Muscle layer of duodenum (tissue), 2 donors: ENCODE measurements around the gene S100A2.
"Not testable (repeated sequence)": the region's sequence is repeated elsewhere in the genome, so short reads cannot be mapped to it uniquely, and the experiment has no call there.

Experiments used
- H3K27ac ChIP-seq: one replicate; pipeline ENCODE4 v1.7.0; 2013; ENCODE audit warnings: mild to moderate bottlenecking, low read length
- H3K27me3 ChIP-seq: one replicate; pipeline ENCODE4 v1.7.0; 2013; ENCODE audit warnings: low read depth, mild to moderate bottlenecking, control low read depth, low read length
- H3K36me3 ChIP-seq, 2 donors: one replicate each; pipeline ENCODE4 v1.7.0; 2013; ENCODE audit warnings: low read length in 2 of 2, control low read depth in 1 of 2, mild to moderate bottlenecking in 1 of 2; ENCODE audit not compliant: insufficient read depth in 2 of 2, control insufficient read depth in 1 of 2
- H3K4me1 ChIP-seq, 2 donors: one replicate each; pipeline ENCODE4 v1.7.0; 2013; ENCODE audit warnings: low read length in 2 of 2, mild to moderate bottlenecking in 2 of 2, control low read depth in 1 of 2, moderate library complexity in 1 of 2; ENCODE audit not compliant: insufficient read depth in 2 of 2, control insufficient read depth in 1 of 2
- H3K4me3 ChIP-seq, 2 donors: one replicate each; pipeline ENCODE4 v1.7.0; 2013; ENCODE audit warnings: low read length in 2 of 2, low read depth in 1 of 2, mild to moderate bottlenecking in 1 of 2
- H3K9me3 ChIP-seq, 2 donors: one replicate each; pipeline ENCODE4 v1.7.0; 2013; ENCODE audit warnings: low read length in 2 of 2, control low read depth in 1 of 2, mild to moderate bottlenecking in 1 of 2; ENCODE audit not compliant: control insufficient read depth in 1 of 2
- donor health status: healthy.

Gene S100A2

DNA sequence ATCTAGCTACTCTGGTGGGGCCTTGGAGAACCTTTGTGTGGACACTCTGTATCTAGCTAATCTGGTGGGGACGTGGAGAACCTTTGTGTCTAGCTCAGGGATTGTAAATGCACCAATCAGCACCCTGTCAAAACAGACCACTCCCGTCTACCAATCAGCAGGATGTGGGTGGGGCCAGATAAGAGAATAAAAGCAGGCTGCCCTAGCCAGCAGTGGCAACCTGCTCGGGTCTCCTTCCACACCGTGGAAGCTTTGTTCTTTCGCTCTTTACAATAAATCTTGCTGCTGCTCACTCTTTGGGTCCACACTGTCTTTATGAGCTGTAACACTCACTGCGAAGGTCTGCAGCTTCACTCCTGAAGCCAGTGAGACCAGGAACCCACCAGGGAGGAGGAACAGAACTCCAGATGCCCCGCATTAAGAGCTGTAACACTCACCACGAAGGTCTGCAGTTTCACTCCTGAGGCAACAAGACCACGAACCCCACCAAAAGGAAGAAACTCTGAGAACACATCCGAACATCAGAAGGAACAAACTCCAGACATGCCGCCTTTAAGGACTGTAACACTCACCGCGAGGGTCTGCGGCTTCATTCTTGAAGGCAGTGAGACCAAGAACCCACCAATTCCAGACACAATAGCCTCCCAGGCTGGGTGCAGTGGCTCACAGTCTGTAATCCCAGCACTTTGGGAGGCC, 43.1 kb downstream of the S100A2 start:
- not testable (repeated sequence) for H3K36me3 ChIP-seq

DNA sequence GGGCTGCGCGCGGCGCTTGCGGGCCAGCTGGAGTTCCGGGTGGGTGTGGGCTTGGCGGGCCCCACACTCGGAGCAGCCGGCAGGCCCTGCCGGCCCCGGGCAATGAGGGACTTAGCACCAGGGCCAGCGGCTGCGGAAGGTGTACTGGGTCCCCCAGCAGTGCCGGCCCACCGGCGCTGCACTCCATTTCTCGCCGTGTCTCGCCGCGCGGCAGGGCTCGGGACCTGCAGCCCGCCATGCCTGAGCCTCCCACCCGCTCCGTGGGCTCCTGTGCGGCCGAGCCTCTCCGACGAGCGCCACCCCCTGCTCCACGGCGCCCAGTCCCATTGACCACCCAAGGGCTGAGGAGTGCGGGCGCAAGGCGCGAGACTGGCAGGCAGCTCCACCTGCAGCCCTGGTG, 43.8 kb downstream of the S100A2 start:
- not testable (repeated sequence) for H3K27ac ChIP-seq, H3K4me3 ChIP-seq, H3K4me1 ChIP-seq, H3K36me3 ChIP-seq, H3K9me3 ChIP-seq, H3K27me3 ChIP-seq

More for the DNA sequence above, 43.1 kb downstream of the S100A2 start:
- H3K9me3 ChIP-seq, H3K4me3 ChIP-seq, H3K27ac ChIP-seq, H3K4me1 ChIP-seq, H3K27me3 ChIP-seq: not testable (repeated sequence)

DNA sequence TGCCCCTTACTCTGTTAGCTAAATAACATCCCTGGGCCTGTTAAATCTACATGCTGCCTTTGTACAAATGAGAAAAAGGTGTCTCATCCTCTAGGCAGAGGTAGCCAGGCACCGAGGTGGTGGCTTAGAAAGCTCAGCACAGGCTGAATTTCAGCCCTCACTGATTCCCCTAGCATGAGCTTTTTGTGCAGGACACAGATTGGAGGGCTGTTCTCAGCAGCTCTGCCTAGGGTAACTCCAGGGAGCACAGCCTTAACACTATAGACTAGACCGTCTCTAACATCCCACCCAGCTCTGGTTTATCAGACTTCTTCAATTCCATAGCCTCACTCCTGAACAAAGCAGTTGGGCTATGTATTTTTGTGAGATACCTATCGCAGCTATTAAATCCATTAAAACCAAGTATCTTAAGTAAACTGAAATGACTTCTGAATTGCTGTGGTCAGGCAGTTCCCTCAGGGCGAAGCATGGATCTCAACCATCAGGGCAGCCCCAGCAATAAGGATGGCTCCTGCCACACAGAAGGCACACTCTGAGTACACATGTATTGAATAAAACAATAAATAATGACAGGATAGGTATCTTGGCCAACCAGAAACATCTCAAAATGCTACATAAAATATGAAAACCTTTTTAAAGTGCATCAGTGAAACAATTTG, 44.7 kb downstream of the S100A2 start:
- no peaks in the 10 kb centered on the region for H3K9me3 ChIP-seq
- no peaks in the 10 kb centered on the region for H3K36me3 ChIP-seq
- H3K27ac ChIP-seq, result peak overlapping the region; percentile 45

DNA sequence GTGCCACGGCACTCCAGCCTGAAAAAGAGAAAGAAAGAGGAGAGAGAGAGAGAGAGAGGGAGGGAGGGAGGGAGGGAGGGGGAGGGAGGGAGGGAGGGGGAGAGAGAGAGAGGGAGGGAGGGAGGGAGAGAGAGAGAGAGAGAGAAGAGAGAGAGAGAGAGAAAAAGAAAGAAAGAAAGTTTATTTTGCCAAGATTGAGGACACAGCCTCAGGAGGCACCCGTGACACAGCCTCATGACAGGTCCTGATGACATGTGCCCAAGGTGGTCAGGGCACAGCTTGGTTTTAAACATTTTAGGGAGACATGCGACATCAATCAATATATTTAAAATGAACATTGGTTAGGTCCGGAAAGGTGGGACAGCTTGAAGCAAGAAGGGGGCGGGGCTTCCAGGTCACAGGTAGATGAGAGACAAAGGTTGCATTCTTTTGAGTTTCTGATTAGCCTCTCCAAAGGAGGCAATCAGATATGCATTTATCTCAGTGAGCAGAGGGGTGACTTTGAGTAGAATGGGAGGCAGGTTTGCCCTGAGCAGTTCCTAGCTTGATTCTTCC, 45.4 kb downstream of the S100A2 start:
- H3K9me3 ChIP-seq, H3K4me3 ChIP-seq, H3K36me3 ChIP-seq, H3K27me3 ChIP-seq, H3K4me1 ChIP-seq: not testable (repeated sequence)
- peak overlapping the region; percentile 45 for H3K27ac ChIP-seq

More for the DNA sequence above, 44.7 kb downstream of the S100A2 start:
- Histone ChIP-seq H3K4me1 (no peaks in the 10 kb centered on the region), H3K4me3 (no peak overlapping the region), H3K27me3 (no peaks in the 10 kb centered on the region)

DNA sequence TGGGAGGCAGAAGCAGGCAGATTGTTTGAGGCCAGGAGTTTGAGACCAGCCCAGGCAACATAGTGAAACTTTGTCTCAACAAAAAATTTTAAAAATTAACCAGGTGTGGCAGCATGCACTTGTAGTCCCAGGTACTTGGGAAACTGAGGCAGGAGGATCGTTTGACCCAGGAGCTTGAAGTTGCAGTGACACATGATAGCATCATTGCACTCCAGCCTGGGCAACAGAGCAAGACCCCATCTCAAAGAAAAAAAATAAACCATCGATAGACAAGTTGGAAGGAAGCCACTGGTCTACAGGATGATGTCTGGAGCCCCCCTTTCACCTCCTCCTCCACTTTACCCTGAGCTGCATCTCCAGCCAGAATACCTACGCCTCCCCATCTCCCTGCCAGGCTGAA, 46.4 kb downstream of the S100A2 start:
- H3K9me3 ChIP-seq, result no peaks in the 10 kb centered on the region
- no peak overlapping the region for H3K4me3 ChIP-seq
- H3K27me3 ChIP-seq, result no peaks in the 10 kb centered on the region
- H3K27ac ChIP-seq, result no peak overlapping the region
- no peaks in the 10 kb centered on the region for H3K36me3 ChIP-seq
- no peaks in the 10 kb centered on the region for H3K4me1 ChIP-seq

- Histone ChIP-seq H3K9me3 (no peaks in the 10 kb centered on the region), H3K27me3 (no peaks in the 10 kb centered on the region), H3K4me3 (no peak overlapping the region), H3K27ac (peak overlapping the region; percentile 84), H3K4me1 (no peaks in the 10 kb centered on the region), H3K36me3 (no peaks in the 10 kb centered on the region)
These were observed 49.9 kb downstream of the S100A2 start for GRCh38 chr1:153515504-153516394.

DNA sequence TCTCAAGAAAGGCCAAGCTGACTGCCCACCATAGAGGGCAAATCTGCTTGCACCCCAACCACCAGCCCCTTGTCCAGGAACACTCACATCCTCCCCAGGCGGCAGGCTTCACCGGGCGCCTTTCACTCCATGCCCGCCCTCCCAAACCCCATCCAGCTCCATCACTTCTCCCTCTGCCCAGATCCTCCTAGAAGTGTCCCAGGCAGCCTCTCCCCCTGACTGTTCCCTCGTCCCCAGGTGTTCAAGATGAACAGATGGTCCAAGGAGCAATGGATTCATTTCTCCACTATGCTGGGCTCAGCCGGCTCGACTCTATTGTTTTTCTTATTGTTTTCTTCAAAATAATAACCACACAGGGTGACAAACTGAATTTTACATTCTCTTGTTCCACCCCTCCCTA, 52.0 kb downstream of the S100A2 start:
- Histone ChIP-seq H3K27me3 (no peaks in the 10 kb centered on the region), H3K36me3 (no peaks in the 10 kb centered on the region), H3K27ac (no peak overlapping the region), H3K9me3 (no peaks in the 10 kb centered on the region), H3K4me3 (no peak overlapping the region), H3K4me1 (no peaks in the 10 kb centered on the region)

DNA sequence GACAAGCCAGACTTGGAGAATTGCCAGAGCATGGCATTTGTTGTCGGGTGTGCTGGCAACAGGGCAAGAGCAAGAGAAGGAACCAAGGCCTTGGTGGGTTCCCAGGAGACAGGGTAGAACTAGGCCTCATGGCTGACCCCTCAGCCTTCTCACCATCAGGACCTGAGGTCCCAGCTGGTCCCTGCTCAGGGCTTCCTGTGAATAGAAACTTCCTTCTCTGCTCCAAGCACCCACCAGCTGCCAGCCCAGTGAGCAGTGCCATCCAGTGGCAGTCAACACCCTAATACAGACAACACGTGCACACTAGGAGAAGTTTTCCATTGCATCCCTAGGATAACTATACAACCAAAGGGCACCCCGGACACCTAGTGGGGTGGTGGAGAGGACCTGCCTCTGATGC, 52.6 kb downstream of the S100A2 start:
- Histone ChIP-seq H3K27ac (no peak overlapping the region), H3K9me3 (no peaks in the 10 kb centered on the region), H3K4me1 (no peaks in the 10 kb centered on the region), H3K27me3 (no peaks in the 10 kb centered on the region), H3K36me3 (no peaks in the 10 kb centered on the region), H3K4me3 (no peak overlapping the region)
